Activated T-cell treated with anti-CD3 and anti-CD28 coated beads, Interleukin-2, amount 50 U/mL, for 48 hours (primary cell): ENCODE data around the gene CBX4.

Experiments used
- DNase-seq, 2 experiments: peaks; one replicate each; pipeline ENCODE4 v3.0.0-alpha.2; 2020

Gene CBX4

GRCh38 chr17:79811868-79812352 lies 27.3 kb downstream of the CBX4 start:
- no peak for DNase-seq

- DNase-seq, result peak; percentile 57 to 63
These were observed 28.0 kb downstream of the CBX4 start for GRCh38 chr17:79811011-79811867.

GRCh38 chr17:79810130-79811010 lies 28.9 kb downstream of the CBX4 start:
- DNase-seq, result peak; percentile 76 to 83

- DNase-seq, result no peak
These were observed 29.6 kb downstream of the CBX4 start for GRCh38 chr17:79809530-79810129.

GRCh38 chr17:79808763-79809529 lies 30.3 kb downstream of the CBX4 start:
- DNase-seq, result peak in 1 of 2 experiments; percentile 39

GRCh38 chr17:79806863-79807720 lies 32.1 kb downstream of the CBX4 start:
- no peak for DNase-seq

- DNase-seq, result no peak
These were observed 32.8 kb downstream of the CBX4 start for GRCh38 chr17:79806446-79806760.

GRCh38 chr17:79804856-79805696 lies 34.2 kb downstream of the CBX4 start:
- no peak for DNase-seq

GRCh38 chr17:79803997-79804855 lies 35.0 kb downstream of the CBX4 start:
- DNase-seq, result peak; percentile 84 to 86

- no peak for DNase-seq
These were observed 35.7 kb downstream of the CBX4 start for GRCh38 chr17:79803421-79803996.

- no peak for DNase-seq
These were observed 36.4 kb downstream of the CBX4 start for GRCh38 chr17:79802736-79803420.

- no peak for DNase-seq
These were observed 37.1 kb downstream of the CBX4 start for GRCh38 chr17:79802039-79802735.

- no peak for DNase-seq
These were observed 37.8 kb downstream of the CBX4 start for GRCh38 chr17:79801156-79802038.

GRCh38 chr17:79800325-79801155 lies 38.7 kb downstream of the CBX4 start:
- peak; percentile 65 to 70 for DNase-seq

GRCh38 chr17:79799538-79800324 lies 39.5 kb downstream of the CBX4 start:
- DNase-seq, result peak; percentile 32 to 41
